Lower leg skin (tissue), 4 donors: Measurements from ENCODE around the gene DTD1. TPM values are rescaled to one million over a fixed set of nuclear protein-coding genes. Genes with fewer than 3 reads are reported as not detected.

ENCODE experiments used
- DNase-seq, 2 donors: peaks; one replicate each; pipeline ENCODE4 v3.0.0-alpha.2; 2019; ENCODE audit warnings: low spot score in 2 of 2
- H3K4me3 ChIP-seq: fragments of 200-600 bp; sonication (generic); 2 replicates; pipeline ENCODE4 v1.5.1; 2017; ENCODE audit warnings: mild to moderate bottlenecking, low read depth; ENCODE audit not compliant: poor library complexity, severe bottlenecking
- CTCF ChIP-seq, 3 donors: fragments of 450-650 bp; IDR thresholded peaks; one replicate each; pipeline ENCODE4 v1.5.1; 2016; ENCODE audit warnings: antibody characterized with exemption in 3 of 3, mild to moderate bottlenecking in 3 of 3, moderate library complexity in 2 of 3
- POLR2A ChIP-seq, 2 donors: fragments of 450-650 bp; IDR thresholded peaks; one replicate each; pipeline ENCODE4 v1.6.1; 2016 to 2017; ENCODE audit warnings: antibody characterized with exemption in 2 of 2, mild to moderate bottlenecking in 1 of 2, moderate library complexity in 1 of 2
- WGBS, 2 donors: methylation state at CpG; one replicate each; pipeline ENCODE4 v1.1.5; 2018; 5-methylcytosine and 5-hydroxymethylcytosine counted together
- intact Hi-C: fragments of 100-400 bp; cut with DNase I; formaldehyde crosslinking; loops from one replicate; pipeline ENCODE4 v1.15.0; 2023; ENCODE audit warnings: low total_unique reads
- total RNA-seq, 4 donors: library from RNA; depleted of rRNA; stranded (reverse); fragments of >200 nt; gene quantifications; one replicate each; pipeline ENCODE4 v1.1.0, GENCODE V29; 2016

DTD1 gene
- total RNA-seq, 4 donors from 2014 or later: 21.7 to 41.8 (median 39.8) TPM

GRCh38 chr20:18548465-18548864 lies 39.4 kb upstream of the DTD1 start:
- intact Hi-C loops: no loop called here
- TF ChIP-seq CTCF (IDR thresholded peaks at IDR 0.05): no peak
- no peak for TF ChIP-seq POLR2A (IDR thresholded peaks at IDR 0.05)
- no peak overlapping the region for H3K4me3 ChIP-seq
- DNase-seq: no peak
- 96 to 98% methylated on average over 3 of the region's 3 CpGs for WGBS, 2 donors

- WGBS, 2 donors: 96 to 97% methylated on average over 8 of the region's 8 CpGs
- DNase-seq: no peak
- TF ChIP-seq POLR2A (IDR thresholded peaks at IDR 0.05): no peak
- TF ChIP-seq CTCF (IDR thresholded peaks at IDR 0.05): no peak
- intact Hi-C loops: no loop called here
- no peak overlapping the region for H3K4me3 ChIP-seq
These were observed 34.1 kb upstream of the DTD1 start for GRCh38 chr20:18553746-18554145.

- DNase-seq: peak; percentile 92 to 98
- peak within 1 kb of the TSS; percentile 46 for H3K4me3 ChIP-seq
- intact Hi-C loops: no loop called here
- WGBS, 2 donors: 0% methylated on average over 37 to 39 of the region's 51 CpGs
- TF ChIP-seq CTCF (IDR thresholded peaks at IDR 0.05) (no peak), POLR2A (IDR thresholded peaks at IDR 0.05) (no peak)
These were observed 20.7 kb upstream of the DTD1 start, which contains the start of gene SMIM26 for GRCh38 chr20:18566892-18567738. Gene SMIM26 (plus strand): TSS chr20:18567432. CDS start chr20:18567479, 47 bp downstream.

- H3K4me3 ChIP-seq: peak overlapping the region; percentile 46
- intact Hi-C loops: no loop called here
- DNase-seq: no peak
- 3 to 6% methylated on average over 6 of the region's 6 CpGs for WGBS, 2 donors
- TF ChIP-seq POLR2A (IDR thresholded peaks at IDR 0.05) (no peak), CTCF (IDR thresholded peaks at IDR 0.05) (no peak)
These were observed 20.1 kb upstream of the DTD1 start for GRCh38 chr20:18567739-18568091.

GRCh38 chr20:18571009-18571408 lies 16.8 kb upstream of the DTD1 start:
- WGBS, 2 donors: 90 to 93% methylated on average over 2 of the region's 2 CpGs
- TF ChIP-seq POLR2A (IDR thresholded peaks at IDR 0.05): no peak
- TF ChIP-seq CTCF (IDR thresholded peaks at IDR 0.05): no peak
- DNase-seq: no peak
- no peak overlapping the region for H3K4me3 ChIP-seq
- intact Hi-C loops: no loop called here
